MM.1S (cell line): ENCODE measurements around the gene TELO2.

Experiments used
- DNase-seq: peaks from one replicate; pipeline ENCODE4 v3.0.0-alpha.2; 2015
- H2AFZ ChIP-seq: fragments of 300-600 bp; sonication (generic); 2 replicates; pipeline ENCODE4 v1.6.0; 2016; ENCODE audit warnings: antibody characterized with exemption, low read length
- H3F3A ChIP-seq: fragments of 300-600 bp; sonication (generic); 2 replicates; pipeline ENCODE4 v1.6.1; 2016; ENCODE audit warnings: mild to moderate bottlenecking, antibody characterized with exemption, low read length, moderate library complexity, mixed read lengths; ENCODE audit not compliant: insufficient read depth
- H3K27ac ChIP-seq: fragments of 300-600 bp; sonication (generic); 2 replicates; pipeline ENCODE4 v1.5.1; 2016; ENCODE audit warnings: mild to moderate bottlenecking, low read length
- H3K27me3 ChIP-seq: fragments of 300-600 bp; sonication (generic); replicated peaks from 2 replicates; pipeline ENCODE4 v1.6.0; 2016; ENCODE audit warnings: low read length; ENCODE audit not compliant: insufficient read depth
- H3K36me3 ChIP-seq: fragments of 300-600 bp; sonication (generic); replicated peaks from 2 replicates; pipeline ENCODE4 v1.6.1; 2016; ENCODE audit warnings: mild to moderate bottlenecking, low read length, mixed read lengths; ENCODE audit not compliant: insufficient read depth
- H3K4me1 ChIP-seq: fragments of 300-600 bp; sonication (generic); 2 replicates; pipeline ENCODE4 v1.6.1; 2016; ENCODE audit warnings: low read length, mixed read lengths
- H3K4me2 ChIP-seq: fragments of 300-600 bp; sonication (generic); 2 replicates; pipeline ENCODE4 v1.6.0; 2016; ENCODE audit warnings: low read depth, low read length
- H3K4me3 ChIP-seq: fragments of 300-600 bp; sonication (generic); 2 replicates; pipeline ENCODE4 v1.5.1; 2016; ENCODE audit warnings: low read length, mixed read lengths
- H3K79me2 ChIP-seq: fragments of 300-600 bp; sonication (generic); 2 replicates; pipeline ENCODE4 v1.6.1; 2016; ENCODE audit warnings: mixed run types, low read length, mixed read lengths
- H3K9ac ChIP-seq: fragments of 300-600 bp; sonication (generic); 2 replicates; pipeline ENCODE4 v1.6.1; 2016; ENCODE audit warnings: low read length, mixed read lengths
- H3K9me2 ChIP-seq: fragments of 300-600 bp; sonication (generic); replicated peaks from 2 replicates; pipeline ENCODE4 v1.6.1; 2016; ENCODE audit warnings: mild to moderate bottlenecking, low read length, mixed read lengths; ENCODE audit not compliant: insufficient read depth
- H3K9me3 ChIP-seq: fragments of 300-600 bp; sonication (generic); replicated peaks from 2 replicates; pipeline ENCODE4 v1.6.1; 2016; ENCODE audit warnings: mild to moderate bottlenecking, low read length, mixed read lengths; ENCODE audit not compliant: insufficient read depth
- H4K20me1 ChIP-seq: fragments of 300-600 bp; sonication (generic); 2 replicates; pipeline ENCODE4 v1.6.1; 2016; ENCODE audit warnings: mild to moderate bottlenecking, low read length, moderate library complexity, mixed read lengths; ENCODE audit not compliant: insufficient read depth
- CTCF ChIP-seq: fragments of 300-600 bp; sonication (generic); IDR thresholded peaks from 2 replicates; pipeline ENCODE4 v1.5.1; 2016; ENCODE audit warnings: antibody characterized with exemption, low read length, mixed read lengths
- EZH2 ChIP-seq: fragments of 300-600 bp; sonication (generic); optimal IDR thresholded peaks from 2 replicates; pipeline ENCODE3; 2017; ENCODE audit warnings: low read depth, mild to moderate bottlenecking, antibody characterized with exemption, low read length, mixed read lengths
- EZH2phosphoT487 ChIP-seq: fragments of 300-600 bp; sonication (generic); IDR thresholded peaks from 2 replicates; pipeline ENCODE4 v1.6.1; 2018; ENCODE audit warnings: antibody characterized with exemption, low read length

Gene TELO2

GRCh38 chr16:1535391-1536291 is 42.5 kb downstream of the TELO2 start:
- H3K79me2 ChIP-seq, result no peaks in the 10 kb centered on the region
- no peak overlapping the region for H3K9ac ChIP-seq
- H3K9me2 ChIP-seq, result no peaks in the 10 kb centered on the region
- no peak for TF ChIP-seq EZH2phosphoT487
- no peak for TF ChIP-seq CTCF
- TF ChIP-seq EZH2, result no peak
- H3K27me3 ChIP-seq, result peaks cover 72% of the 10 kb centered on the region
- no peak for DNase-seq
- H3K4me1 ChIP-seq, result no peaks in the 10 kb centered on the region
- H3K4me2 ChIP-seq, result no peak overlapping the region
- H3F3A ChIP-seq, result no peaks in the 10 kb centered on the region
- H3K4me3 ChIP-seq, result no peak overlapping the region
- H2AFZ ChIP-seq, result no peak overlapping the region
- no peak overlapping the region for H3K27ac ChIP-seq
- no peaks in the 10 kb centered on the region for H3K9me3 ChIP-seq
- no peaks in the 10 kb centered on the region for H3K36me3 ChIP-seq
- H4K20me1 ChIP-seq, result no peaks in the 10 kb centered on the region

- no peaks in the 10 kb centered on the region for H4K20me1 ChIP-seq
- no peaks in the 10 kb centered on the region for H3K4me1 ChIP-seq
- H3K79me2 ChIP-seq, result no peaks in the 10 kb centered on the region
- no peak for DNase-seq
- H3K36me3 ChIP-seq, result no peaks in the 10 kb centered on the region
- H3K4me3 ChIP-seq, result no peak overlapping the region
- no peaks in the 10 kb centered on the region for H3K9me3 ChIP-seq
- H3K9me2 ChIP-seq, result no peaks in the 10 kb centered on the region
- no peak overlapping the region for H3K4me2 ChIP-seq
- H3K27me3 ChIP-seq, result peaks cover 63% of the 10 kb centered on the region
- H3F3A ChIP-seq, result no peaks in the 10 kb centered on the region
- no peak overlapping the region for H2AFZ ChIP-seq
- H3K9ac ChIP-seq, result no peak overlapping the region
- H3K27ac ChIP-seq, result no peak overlapping the region
- TF ChIP-seq EZH2phosphoT487 (no peak), EZH2 (no peak), CTCF (no peak)
Observed at GRCh38 chr16:1536601-1537000, 43.4 kb downstream of the TELO2 start.

- peaks cover 57% of the 10 kb centered on the region for H3K27me3 ChIP-seq
- no peak overlapping the region for H3K4me2 ChIP-seq
- no peak for DNase-seq
- H3K27ac ChIP-seq, result no peak overlapping the region
- no peaks in the 10 kb centered on the region for H3K79me2 ChIP-seq
- no peaks in the 10 kb centered on the region for H3K9me2 ChIP-seq
- no peaks in the 10 kb centered on the region for H4K20me1 ChIP-seq
- H3K4me1 ChIP-seq, result no peaks in the 10 kb centered on the region
- H3K9ac ChIP-seq, result no peak overlapping the region
- no peak for TF ChIP-seq EZH2
- no peak for TF ChIP-seq CTCF
- TF ChIP-seq EZH2phosphoT487, result no peak
- H2AFZ ChIP-seq, result no peak overlapping the region
- H3K36me3 ChIP-seq, result no peaks in the 10 kb centered on the region
- no peaks in the 10 kb centered on the region for H3F3A ChIP-seq
- H3K4me3 ChIP-seq, result no peak overlapping the region
- no peaks in the 10 kb centered on the region for H3K9me3 ChIP-seq
Observed at GRCh38 chr16:1537138-1537577, 44.0 kb downstream of the TELO2 start.
